ENCODE measurements around the gene IGFBP5.

- TF ChIP-seq CTCF (IDR thresholded peaks at IDR 0.05; ENCODE audit: low read depth, low read length) (no peak), EZH2phosphoT487 (IDR thresholded peaks at IDR 0.05; ENCODE audit: low read depth) (no peak)
Measured at GRCh38 chr2:216651351-216651881, 43.9 kb downstream of the IGFBP5 start.
